DND-41 (cell line): ENCODE measurements around the gene SEMA3A.
A peak's percentile ranks its signal among the peaks of the same experiment; 100 is the strongest.

Source experiments
- ATAC-seq: fragments of 200-7000 bp; cut with Tn5 transposase; 3 replicates; pipeline ENCODE4 v1.9.1; 2021; ENCODE audit warnings: low read depth; ENCODE audit not compliant: insufficient read depth
- DNase-seq: peaks from one replicate; pipeline ENCODE4 v3.0.0-alpha.2; 2020
- H2AFZ ChIP-seq: 2 replicates; pipeline ENCODE4 v1.6.0; 2012; ENCODE audit warnings: low read depth, low read length
- H3K27ac ChIP-seq: 2 replicates; pipeline ENCODE4 v1.5.1; 2012; ENCODE audit warnings: low read length, inconsistent platforms
- H3K27me3 ChIP-seq: fragments of 200-600 bp; sonication (generic); 2 replicates; pipeline ENCODE4 v1.6.0; 2012; ENCODE audit warnings: low read length, mild to moderate bottlenecking, inconsistent platforms; ENCODE audit not compliant: insufficient read depth, poor library complexity
- H3K36me3 ChIP-seq: 2 replicates; pipeline ENCODE4 v1.5.1; 2012; ENCODE audit warnings: low read length, inconsistent platforms; ENCODE audit not compliant: insufficient read depth
- H3K4me1 ChIP-seq: 2 replicates; pipeline ENCODE4 v1.5.1; 2012; ENCODE audit warnings: mild to moderate bottlenecking, low read length; ENCODE audit not compliant: insufficient read depth
- H3K4me2 ChIP-seq: 2 replicates; pipeline ENCODE4 v1.6.0; 2012; ENCODE audit warnings: mild to moderate bottlenecking, moderate library complexity, low read length, inconsistent platforms; ENCODE audit not compliant: insufficient read depth
- H3K4me3 ChIP-seq, 2 experiments: fragments of 200-600 bp in 1 of 2; shearing (Covaris generic) in 1 of 2; 2 replicates each; pipeline ENCODE4 v1.5.1; 2012 to 2016; ENCODE audit warnings: inconsistent platforms in 2 of 2, low read length in 2 of 2, mild to moderate bottlenecking in 2 of 2, low read depth in 1 of 2, moderate library complexity in 1 of 2
- H3K79me2 ChIP-seq: 2 replicates; pipeline ENCODE4 v1.6.0; 2012; ENCODE audit warnings: low read length, inconsistent platforms; ENCODE audit not compliant: insufficient read depth
- H3K9ac ChIP-seq: 2 replicates; pipeline ENCODE4 v1.6.0; 2012; ENCODE audit warnings: low read depth, mild to moderate bottlenecking, inconsistent platforms, low read length, moderate library complexity
- H3K9me3 ChIP-seq: 2 replicates; pipeline ENCODE4 v1.5.1; 2012; ENCODE audit warnings: low read length, moderate library complexity, mild to moderate bottlenecking, inconsistent platforms; ENCODE audit not compliant: insufficient read depth, severe bottlenecking
- H4K20me1 ChIP-seq: 2 replicates; pipeline ENCODE4 v1.6.0; 2012; ENCODE audit warnings: low read length; ENCODE audit not compliant: insufficient read depth
- EZH2 ChIP-seq: IDR thresholded peaks from 3 replicates; pipeline ENCODE4 v1.6.1; 2012; ENCODE audit warnings: borderline replicate concordance, low read depth, mild to moderate bottlenecking, moderate library complexity, low read length, inconsistent platforms; ENCODE audit not compliant: severe bottlenecking
- TF ChIP-seq, protein P1 (sequence below): IDR thresholded peaks from 2 replicates; pipeline ENCODE4 v1.5.1; 2012; ENCODE audit warnings: borderline replicate concordance, low read length, moderate library complexity, mild to moderate bottlenecking; ENCODE audit not compliant: poor library complexity, severe bottlenecking; ENCODE audit errors: extremely low read depth

SEMA3A gene

GRCh38 chr7:84102213-84102612 is 92.4 kb downstream of the SEMA3A start:
- Histone ChIP-seq H3K27me3 (no peaks in the 10 kb centered on the region), H2AFZ (no peak overlapping the region), H3K4me3 (no peak overlapping the region), H3K36me3 (no peaks in the 10 kb centered on the region), H3K4me1 (no peaks in the 10 kb centered on the region), H3K4me2 (no peak overlapping the region), H3K79me2 (no peaks in the 10 kb centered on the region), H3K27ac (no peak overlapping the region), H4K20me1 (no peaks in the 10 kb centered on the region), H3K9ac (no peak overlapping the region), H3K9me3 (no peaks in the 10 kb centered on the region)
- TF ChIP-seq, protein P1, sequence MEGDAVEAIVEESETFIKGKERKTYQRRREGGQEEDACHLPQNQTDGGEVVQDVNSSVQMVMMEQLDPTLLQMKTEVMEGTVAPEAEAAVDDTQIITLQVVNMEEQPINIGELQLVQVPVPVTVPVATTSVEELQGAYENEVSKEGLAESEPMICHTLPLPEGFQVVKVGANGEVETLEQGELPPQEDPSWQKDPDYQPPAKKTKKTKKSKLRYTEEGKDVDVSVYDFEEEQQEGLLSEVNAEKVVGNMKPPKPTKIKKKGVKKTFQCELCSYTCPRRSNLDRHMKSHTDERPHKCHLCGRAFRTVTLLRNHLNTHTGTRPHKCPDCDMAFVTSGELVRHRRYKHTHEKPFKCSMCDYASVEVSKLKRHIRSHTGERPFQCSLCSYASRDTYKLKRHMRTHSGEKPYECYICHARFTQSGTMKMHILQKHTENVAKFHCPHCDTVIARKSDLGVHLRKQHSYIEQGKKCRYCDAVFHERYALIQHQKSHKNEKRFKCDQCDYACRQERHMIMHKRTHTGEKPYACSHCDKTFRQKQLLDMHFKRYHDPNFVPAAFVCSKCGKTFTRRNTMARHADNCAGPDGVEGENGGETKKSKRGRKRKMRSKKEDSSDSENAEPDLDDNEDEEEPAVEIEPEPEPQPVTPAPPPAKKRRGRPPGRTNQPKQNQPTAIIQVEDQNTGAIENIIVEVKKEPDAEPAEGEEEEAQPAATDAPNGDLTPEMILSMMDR, result no peak
- no peak for TF ChIP-seq EZH2
- no peak for ATAC-seq
- no peak for DNase-seq

DNA sequence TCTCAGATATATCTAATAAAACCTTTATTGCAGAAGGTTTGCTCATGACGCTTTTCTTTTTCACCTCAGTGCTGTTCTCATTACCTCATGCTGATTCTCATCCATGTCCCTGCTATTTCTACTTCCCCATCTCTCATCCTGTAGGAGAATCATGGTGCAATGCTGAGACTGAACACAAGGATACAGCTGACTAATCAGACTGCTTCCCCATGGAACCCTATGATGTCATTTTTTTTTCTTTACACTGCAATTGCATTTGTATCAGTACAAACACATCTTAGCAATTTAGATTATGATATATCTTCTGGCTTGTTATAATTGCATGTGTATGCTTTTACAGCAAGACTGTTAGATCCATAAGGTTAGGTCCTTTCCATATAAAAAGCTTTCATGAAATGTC is 93.7 kb downstream of the SEMA3A start:
- Histone ChIP-seq H2AFZ (no peak overlapping the region), H3K4me1 (no peaks in the 10 kb centered on the region), H3K36me3 (no peaks in the 10 kb centered on the region), H4K20me1 (no peaks in the 10 kb centered on the region), H3K9me3 (no peaks in the 10 kb centered on the region), H3K27me3 (no peaks in the 10 kb centered on the region), H3K27ac (no peak overlapping the region), H3K4me2 (no peak overlapping the region), H3K79me2 (no peaks in the 10 kb centered on the region), H3K9ac (no peak overlapping the region), H3K4me3 (no peak overlapping the region)
- ATAC-seq, result peak; percentile 35; the same call in 1 of the 3 replicates
- no peak for TF ChIP-seq EZH2
- TF ChIP-seq, protein P1, result peak; percentile 5
- no peak for DNase-seq

GRCh38 chr7:84095971-84096370 is 98.6 kb downstream of the SEMA3A start:
- TF ChIP-seq, protein P1, result no peak
- TF ChIP-seq EZH2, result no peak
- ATAC-seq (no peak), DNase-seq (no peak)
- H3K36me3 ChIP-seq, result no peaks in the 10 kb centered on the region
- no peak overlapping the region for H2AFZ ChIP-seq
- peaks cover 34% of the 10 kb centered on the region for H3K4me1 ChIP-seq
- no peak overlapping the region for H3K4me3 ChIP-seq
- H3K79me2 ChIP-seq, result no peaks in the 10 kb centered on the region
- no peaks in the 10 kb centered on the region for H3K27me3 ChIP-seq
- no peak overlapping the region for H3K4me2 ChIP-seq
- no peaks in the 10 kb centered on the region for H4K20me1 ChIP-seq
- no peaks in the 10 kb centered on the region for H3K9me3 ChIP-seq
- no peak overlapping the region for H3K9ac ChIP-seq
- H3K27ac ChIP-seq, result no peak overlapping the region

DNA sequence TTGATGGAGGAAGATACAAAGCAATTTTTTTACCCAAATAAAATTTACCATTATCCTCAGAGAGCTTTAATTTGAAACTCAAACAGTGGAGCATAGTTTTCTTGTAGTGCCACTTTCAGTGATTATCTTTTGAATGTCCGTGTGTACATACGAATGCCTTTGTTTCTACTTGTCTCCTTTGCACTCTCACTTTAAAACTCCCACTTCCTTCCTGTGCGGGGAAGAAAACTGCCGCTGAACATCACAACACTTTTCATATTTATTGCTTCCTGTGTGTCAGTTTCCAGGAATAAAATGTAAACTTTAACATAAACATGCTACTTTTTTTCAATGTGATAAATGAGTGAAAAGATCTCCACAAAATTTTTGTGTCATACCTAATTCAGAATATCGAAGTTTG is 102.4 kb downstream of the SEMA3A start:
- TF ChIP-seq, protein P1, result no peak
- TF ChIP-seq EZH2, result no peak
- H3K79me2 ChIP-seq, result no peaks in the 10 kb centered on the region
- peak overlapping the region; percentile 72 for H2AFZ ChIP-seq
- no peaks in the 10 kb centered on the region for H4K20me1 ChIP-seq
- H3K27ac ChIP-seq, result peak overlapping the region; percentile 93
- H3K4me3 ChIP-seq, result peak overlapping the region in 1 of 2 experiments; percentile 43; a peak in 3 of 4 replicates
- H3K9me3 ChIP-seq, result no peaks in the 10 kb centered on the region
- H3K36me3 ChIP-seq, result no peaks in the 10 kb centered on the region
- DNase-seq, result peak; percentile 76
- peak overlapping the region; percentile 56 for H3K9ac ChIP-seq
- peaks cover 38% of the 10 kb centered on the region for H3K4me1 ChIP-seq
- peak overlapping the region; percentile 61 for H3K4me2 ChIP-seq
- peak; percentile 95 for ATAC-seq
- H3K27me3 ChIP-seq, result no peaks in the 10 kb centered on the region
